SU-DHL-6 (cell line): ENCODE results near the gene PRXL2B.

Experiments
- EZH2phosphoT487 ChIP-seq: fragments of 200-600 bp; sonication (generic), shearing (Covaris generic); conservative IDR thresholded peaks from 2 replicates; pipeline ENCODE4 v1.6.1; 2018; ENCODE audit warnings: mild to moderate bottlenecking, antibody characterized with exemption, low read length, moderate library complexity, mixed read lengths
- TF ChIP-seq, protein P1 (sequence below): fragments of 200-600 bp; sonication (generic); IDR thresholded peaks from one replicate; pipeline ENCODE4 v1.5.1; 2017; ENCODE audit warnings: antibody characterized with exemption, mild to moderate bottlenecking, low read length, moderate library complexity; ENCODE audit not compliant: insufficient read depth, poor library complexity, severe bottlenecking

DNA sequence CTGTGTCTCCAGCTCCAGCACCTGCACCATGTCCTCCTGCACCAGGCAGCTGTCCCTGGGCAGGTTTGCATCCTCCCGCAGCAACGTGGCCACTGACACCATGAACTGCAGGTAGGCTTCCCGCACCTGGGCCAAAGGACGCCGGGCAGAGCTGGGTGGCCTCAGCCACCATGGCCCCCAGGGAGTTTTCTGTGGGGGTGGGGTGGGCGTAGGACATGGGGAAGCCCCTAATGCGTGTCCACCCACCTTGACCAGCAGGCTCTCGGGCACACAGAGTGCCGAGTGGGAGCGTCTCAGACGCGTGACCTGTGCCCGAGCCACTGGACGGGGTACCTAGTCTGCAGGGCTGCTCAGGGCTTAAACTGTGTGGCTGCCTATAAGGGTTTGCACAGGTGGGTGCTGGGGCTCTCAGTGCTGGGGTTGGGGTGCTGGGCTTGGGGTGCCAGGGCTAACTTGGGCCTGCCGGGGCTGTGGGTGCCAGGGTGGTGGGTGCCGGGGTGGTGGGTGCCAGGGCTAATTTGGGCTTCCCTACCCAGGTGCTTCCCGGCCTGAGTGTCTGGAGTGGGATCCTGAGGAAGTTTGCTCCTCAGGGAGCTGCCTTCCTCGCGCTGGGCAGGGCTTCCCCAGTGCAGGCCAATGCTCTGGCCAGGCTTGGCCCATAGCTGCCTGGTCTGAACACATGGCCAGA lies 17.7 kb downstream of the PRXL2B start:
- TF ChIP-seq, protein P1, sequence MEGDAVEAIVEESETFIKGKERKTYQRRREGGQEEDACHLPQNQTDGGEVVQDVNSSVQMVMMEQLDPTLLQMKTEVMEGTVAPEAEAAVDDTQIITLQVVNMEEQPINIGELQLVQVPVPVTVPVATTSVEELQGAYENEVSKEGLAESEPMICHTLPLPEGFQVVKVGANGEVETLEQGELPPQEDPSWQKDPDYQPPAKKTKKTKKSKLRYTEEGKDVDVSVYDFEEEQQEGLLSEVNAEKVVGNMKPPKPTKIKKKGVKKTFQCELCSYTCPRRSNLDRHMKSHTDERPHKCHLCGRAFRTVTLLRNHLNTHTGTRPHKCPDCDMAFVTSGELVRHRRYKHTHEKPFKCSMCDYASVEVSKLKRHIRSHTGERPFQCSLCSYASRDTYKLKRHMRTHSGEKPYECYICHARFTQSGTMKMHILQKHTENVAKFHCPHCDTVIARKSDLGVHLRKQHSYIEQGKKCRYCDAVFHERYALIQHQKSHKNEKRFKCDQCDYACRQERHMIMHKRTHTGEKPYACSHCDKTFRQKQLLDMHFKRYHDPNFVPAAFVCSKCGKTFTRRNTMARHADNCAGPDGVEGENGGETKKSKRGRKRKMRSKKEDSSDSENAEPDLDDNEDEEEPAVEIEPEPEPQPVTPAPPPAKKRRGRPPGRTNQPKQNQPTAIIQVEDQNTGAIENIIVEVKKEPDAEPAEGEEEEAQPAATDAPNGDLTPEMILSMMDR, result no peak
- no peak for TF ChIP-seq EZH2phosphoT487
